Measurements from ENCODE around the gene ATXN8OS.

The ATXN8OS gene

DNA sequence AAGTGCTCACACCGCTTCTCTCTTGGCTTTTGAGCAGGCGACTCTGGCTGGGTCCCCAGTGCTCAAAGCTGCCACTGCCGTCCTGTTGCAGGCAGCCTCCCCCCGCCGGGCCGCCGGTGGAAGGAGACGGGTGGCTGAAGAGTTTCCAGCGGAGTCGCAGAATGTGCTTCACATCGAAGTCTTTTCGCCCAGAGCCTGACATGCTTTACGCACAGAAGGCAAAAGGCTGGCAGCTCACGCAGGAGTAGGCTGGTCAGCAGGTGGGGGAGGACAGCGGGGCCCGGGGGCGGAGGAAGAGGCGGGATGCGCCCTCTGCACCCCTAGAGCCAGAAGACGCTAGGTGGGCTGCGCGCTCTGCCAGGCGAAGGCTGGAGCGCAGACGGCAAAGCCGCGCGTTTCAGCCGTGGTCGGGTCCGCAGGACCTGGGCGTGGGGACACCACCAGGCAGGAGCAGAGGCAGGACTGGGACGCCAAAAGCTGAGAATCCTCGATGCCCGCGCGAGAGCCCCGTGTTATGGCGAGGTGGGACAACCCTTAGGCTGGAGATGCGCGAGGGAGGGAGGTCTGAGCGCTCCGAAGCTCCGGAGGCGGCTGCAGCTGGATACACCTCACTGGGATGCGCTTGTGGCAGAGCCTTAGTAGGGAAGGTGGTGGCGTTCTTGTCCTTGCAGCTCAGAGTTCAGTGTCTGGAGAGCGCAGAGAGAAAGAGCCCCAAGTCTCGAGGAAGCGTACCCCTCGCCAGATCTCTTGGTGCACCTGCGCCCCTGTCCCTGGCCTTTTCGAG, at the start of gene ATXN8OS:
Gene ATXN8OS, plus strand, starts transcription at position 329 of the 784 bp plus-strand sequence.
- peaks cover 20% of the 10 kb centered on the region for H3K27me3 ChIP-seq (ENCODE audit: control insufficient read depth, insufficient read depth, low read length)
- H3K9ac ChIP-seq (ENCODE audit: low read length): no peak within 1 kb of the TSS
- H3K9me3 ChIP-seq (ENCODE audit: control insufficient read depth, low read length): no peaks in the 10 kb centered on the region
- H3K36me3 ChIP-seq (ENCODE audit: control insufficient read depth, insufficient read depth, low read length): no peaks in the 10 kb centered on the region
- H3K4me1 ChIP-seq (ENCODE audit: control insufficient read depth, insufficient read depth, low read length): no peaks in the 10 kb centered on the region
- H3K4me3 ChIP-seq (ENCODE audit: low read length): no peak within 1 kb of the TSS

GRCh38 chr13:70080012-70080411, 27.6 kb upstream of the ATXN8OS start:
- no peaks in the 10 kb centered on the region for H3K27me3 ChIP-seq (ENCODE audit: control insufficient read depth, insufficient read depth, low read length)
- no peak overlapping the region for H3K9ac ChIP-seq (ENCODE audit: low read length)
- no peaks in the 10 kb centered on the region for H3K36me3 ChIP-seq (ENCODE audit: control insufficient read depth, insufficient read depth, low read length)
- H3K9me3 ChIP-seq (ENCODE audit: control insufficient read depth, low read length): no peaks in the 10 kb centered on the region
- no peak overlapping the region for H3K4me3 ChIP-seq (ENCODE audit: low read length)
- H3K4me1 ChIP-seq (ENCODE audit: control insufficient read depth, insufficient read depth, low read length): no peaks in the 10 kb centered on the region

GRCh38 chr13:70087247-70087646, 20.4 kb upstream of the ATXN8OS start:
- no peaks in the 10 kb centered on the region for H3K27me3 ChIP-seq (ENCODE audit: control insufficient read depth, insufficient read depth, low read length)
- no peaks in the 10 kb centered on the region for H3K9me3 ChIP-seq (ENCODE audit: control insufficient read depth, low read length)
- H3K36me3 ChIP-seq (ENCODE audit: control insufficient read depth, insufficient read depth, low read length): no peaks in the 10 kb centered on the region
- no peak overlapping the region for H3K9ac ChIP-seq (ENCODE audit: low read length)
- no peaks in the 10 kb centered on the region for H3K4me1 ChIP-seq (ENCODE audit: control insufficient read depth, insufficient read depth, low read length)
- no peak overlapping the region for H3K4me3 ChIP-seq (ENCODE audit: low read length)

DNA sequence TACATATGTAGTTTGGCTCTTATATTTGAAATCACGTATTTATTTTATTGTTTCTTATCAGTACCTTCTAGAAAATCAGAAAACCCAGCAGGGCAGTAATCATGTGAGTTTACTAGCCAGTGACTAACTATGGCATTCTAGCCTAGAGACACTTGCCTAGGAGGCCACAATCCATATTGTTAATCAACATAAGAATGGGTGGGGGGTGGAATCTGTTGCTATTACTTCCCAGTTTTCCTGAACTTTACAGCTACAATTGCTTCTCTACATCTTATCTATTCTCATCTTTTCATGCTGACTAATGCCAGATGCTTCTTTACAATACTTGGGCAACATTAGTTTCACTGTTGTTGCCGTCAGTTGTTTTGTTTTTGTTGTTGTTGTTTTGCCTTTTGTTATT, 18.7 kb upstream of the ATXN8OS start:
- H3K4me3 ChIP-seq (ENCODE audit: low read length): no peak overlapping the region
- no peaks in the 10 kb centered on the region for H3K9me3 ChIP-seq (ENCODE audit: control insufficient read depth, low read length)
- no peaks in the 10 kb centered on the region for H3K4me1 ChIP-seq (ENCODE audit: control insufficient read depth, insufficient read depth, low read length)
- no peak overlapping the region for H3K9ac ChIP-seq (ENCODE audit: low read length)
- no peaks in the 10 kb centered on the region for H3K27me3 ChIP-seq (ENCODE audit: control insufficient read depth, insufficient read depth, low read length)
- no peaks in the 10 kb centered on the region for H3K36me3 ChIP-seq (ENCODE audit: control insufficient read depth, insufficient read depth, low read length)

- Histone ChIP-seq H3K9ac (ENCODE audit: low read length) (no peak overlapping the region), H3K9me3 (ENCODE audit: control insufficient read depth, low read length) (no peaks in the 10 kb centered on the region), H3K27me3 (ENCODE audit: control insufficient read depth, insufficient read depth, low read length) (no peaks in the 10 kb centered on the region), H3K4me1 (ENCODE audit: control insufficient read depth, insufficient read depth, low read length) (no peaks in the 10 kb centered on the region), H3K4me3 (ENCODE audit: low read length) (no peak overlapping the region), H3K36me3 (ENCODE audit: control insufficient read depth, insufficient read depth, low read length) (no peaks in the 10 kb centered on the region)
Observed at GRCh38 chr13:70090036-70090723, 17.4 kb upstream of the ATXN8OS start.

DNA sequence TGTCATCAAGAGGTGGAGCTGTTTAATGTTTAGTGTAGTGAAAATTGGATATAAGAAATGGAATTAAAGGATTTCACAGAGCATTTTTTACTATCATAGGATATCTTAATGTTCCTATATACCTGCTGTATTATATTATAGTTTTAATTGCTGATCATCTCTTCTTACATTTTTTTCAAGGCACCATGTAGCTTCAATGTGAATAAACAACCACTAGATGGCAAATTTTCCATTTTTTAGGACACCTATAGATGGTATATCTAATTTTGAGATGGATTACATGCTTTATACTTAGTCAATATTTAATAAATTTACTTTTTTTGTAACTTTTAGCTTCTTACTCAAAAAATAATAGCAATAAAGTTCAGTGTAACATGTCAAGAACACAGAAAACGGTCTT, 9.0 kb upstream of the ATXN8OS start:
- Histone ChIP-seq H3K4me3 (ENCODE audit: low read length) (no peak overlapping the region), H3K9me3 (ENCODE audit: control insufficient read depth, low read length) (no peaks in the 10 kb centered on the region), H3K27me3 (ENCODE audit: control insufficient read depth, insufficient read depth, low read length) (no peaks in the 10 kb centered on the region), H3K4me1 (ENCODE audit: control insufficient read depth, insufficient read depth, low read length) (no peaks in the 10 kb centered on the region), H3K9ac (ENCODE audit: low read length) (no peak overlapping the region), H3K36me3 (ENCODE audit: control insufficient read depth, insufficient read depth, low read length) (no peaks in the 10 kb centered on the region)

- no peaks in the 10 kb centered on the region for H3K4me1 ChIP-seq (ENCODE audit: control insufficient read depth, insufficient read depth, low read length)
- H3K4me3 ChIP-seq (ENCODE audit: low read length): no peak overlapping the region
- no peaks in the 10 kb centered on the region for H3K36me3 ChIP-seq (ENCODE audit: control insufficient read depth, insufficient read depth, low read length)
- peaks cover 20% of the 10 kb centered on the region for H3K27me3 ChIP-seq (ENCODE audit: control insufficient read depth, insufficient read depth, low read length)
- H3K9me3 ChIP-seq (ENCODE audit: control insufficient read depth, low read length): no peaks in the 10 kb centered on the region
- H3K9ac ChIP-seq (ENCODE audit: low read length): no peak overlapping the region
Observed at GRCh38 chr13:70104481-70104880, 3.1 kb upstream of the ATXN8OS start.

- no peak overlapping the region for H3K4me3 ChIP-seq (ENCODE audit: low read length)
- H3K27me3 ChIP-seq (ENCODE audit: control insufficient read depth, insufficient read depth, low read length): peaks cover 20% of the 10 kb centered on the region
- no peak overlapping the region for H3K9ac ChIP-seq (ENCODE audit: low read length)
- no peaks in the 10 kb centered on the region for H3K36me3 ChIP-seq (ENCODE audit: control insufficient read depth, insufficient read depth, low read length)
- no peaks in the 10 kb centered on the region for H3K4me1 ChIP-seq (ENCODE audit: control insufficient read depth, insufficient read depth, low read length)
- no peaks in the 10 kb centered on the region for H3K9me3 ChIP-seq (ENCODE audit: control insufficient read depth, low read length)
Observed at GRCh38 chr13:70107125-70107497, 515 bp upstream of the ATXN8OS start.

DNA sequence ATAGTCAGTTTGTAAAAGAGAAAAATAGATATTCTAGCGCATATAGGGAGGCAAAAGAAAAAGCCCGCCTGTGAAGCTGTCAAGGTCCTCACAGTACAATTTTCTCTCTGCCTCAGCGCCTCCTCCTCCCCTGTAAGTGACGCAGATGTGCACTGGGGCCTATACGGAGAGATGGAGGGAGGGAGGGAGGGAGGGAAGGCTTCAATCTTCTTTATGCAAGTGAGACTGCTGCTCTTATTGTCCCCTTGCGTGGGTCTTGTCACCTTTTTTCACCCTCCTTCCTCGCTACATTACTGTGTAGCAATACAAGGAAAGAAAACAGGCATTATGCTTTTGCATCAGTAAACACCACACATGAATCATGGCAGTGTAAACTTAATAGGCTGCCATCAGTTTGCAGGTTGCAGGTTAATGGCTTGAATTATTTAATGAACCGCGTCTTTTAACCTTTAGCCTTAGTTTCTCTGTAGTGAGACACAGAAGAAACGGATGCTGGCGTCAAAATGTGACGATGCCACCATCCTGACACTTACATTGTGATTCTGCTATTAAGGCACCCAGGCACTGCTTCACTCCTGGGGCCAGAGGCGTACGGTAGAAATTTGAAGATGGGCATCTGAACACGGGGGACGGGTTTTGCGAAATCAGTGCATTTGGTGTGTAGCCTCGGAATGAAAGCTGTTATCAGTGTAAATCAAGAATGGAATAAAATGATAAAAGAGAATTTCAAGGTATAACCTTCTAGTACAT, 905 bp downstream of the ATXN8OS start, which contains the start of gene KLHL1:
Gene KLHL1, minus strand, starts transcription at position 97 of the 750 bp plus-strand sequence. CDS start 753 bp downstream, outside the sequence.
- H3K36me3 ChIP-seq (ENCODE audit: control insufficient read depth, insufficient read depth, low read length): no peaks in the 10 kb centered on the region
- no peak within 1 kb of the TSS for H3K4me3 ChIP-seq (ENCODE audit: low read length)
- H3K27me3 ChIP-seq (ENCODE audit: control insufficient read depth, insufficient read depth, low read length): peaks cover 20% of the 10 kb centered on the region
- no peaks in the 10 kb centered on the region for H3K4me1 ChIP-seq (ENCODE audit: control insufficient read depth, insufficient read depth, low read length)
- no peaks in the 10 kb centered on the region for H3K9me3 ChIP-seq (ENCODE audit: control insufficient read depth, low read length)
- H3K9ac ChIP-seq (ENCODE audit: low read length): no peak within 1 kb of the TSS

DNA sequence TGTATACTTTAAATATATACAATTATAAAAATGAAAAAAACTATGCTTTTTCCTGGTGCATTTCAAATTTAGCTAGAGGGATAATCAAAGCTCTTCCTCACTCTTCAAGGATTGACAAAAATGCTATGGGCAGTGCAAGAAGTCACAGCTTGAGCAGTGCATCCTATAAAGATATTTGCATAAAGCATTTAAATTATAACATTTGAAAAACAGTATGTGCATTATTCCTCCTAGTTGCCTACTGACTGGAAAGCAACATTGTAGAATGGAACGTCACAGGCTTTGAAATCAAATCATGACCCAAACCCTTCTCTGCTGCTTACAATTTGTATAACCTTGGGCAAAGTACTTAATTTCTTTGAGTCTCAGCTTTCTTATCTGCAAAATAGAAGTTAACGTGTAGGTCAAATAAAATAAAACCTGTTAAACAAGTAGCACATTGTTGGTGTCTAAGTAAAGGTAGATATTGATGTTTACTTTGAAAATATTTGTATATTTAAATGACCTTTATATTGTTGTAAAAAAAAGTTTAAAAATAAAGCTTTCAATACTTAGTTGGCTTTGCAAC, 9.8 kb downstream of the ATXN8OS start:
- H3K36me3 ChIP-seq (ENCODE audit: control insufficient read depth, insufficient read depth, low read length): no peaks in the 10 kb centered on the region
- H3K4me3 ChIP-seq (ENCODE audit: low read length): no peak overlapping the region
- no peaks in the 10 kb centered on the region for H3K9me3 ChIP-seq (ENCODE audit: control insufficient read depth, low read length)
- H3K27me3 ChIP-seq (ENCODE audit: control insufficient read depth, insufficient read depth, low read length): no peaks in the 10 kb centered on the region
- H3K4me1 ChIP-seq (ENCODE audit: control insufficient read depth, insufficient read depth, low read length): no peaks in the 10 kb centered on the region
- no peak overlapping the region for H3K9ac ChIP-seq (ENCODE audit: low read length)

DNA sequence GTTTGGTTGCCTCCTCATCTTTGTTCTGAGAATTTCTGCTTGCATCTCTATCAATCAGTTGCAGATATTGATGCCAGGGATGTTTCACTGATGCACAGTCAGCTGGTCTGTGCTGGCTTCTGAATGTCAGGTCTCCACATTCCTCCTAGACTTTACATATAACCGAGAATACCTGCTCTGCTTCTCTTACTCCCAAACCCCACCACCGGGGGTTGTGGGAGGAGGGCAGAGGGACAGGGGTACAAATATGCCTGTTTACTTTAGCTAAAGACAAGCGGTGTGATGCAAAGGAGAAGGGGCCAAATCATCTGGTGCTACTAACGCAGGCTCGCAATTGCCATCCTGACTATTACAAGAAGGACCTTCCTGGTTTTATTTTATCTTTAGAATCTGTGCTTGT, 18.1 kb downstream of the ATXN8OS start:
- H3K4me3 ChIP-seq (ENCODE audit: low read length): no peak overlapping the region
- no peaks in the 10 kb centered on the region for H3K4me1 ChIP-seq (ENCODE audit: control insufficient read depth, insufficient read depth, low read length)
- H3K36me3 ChIP-seq (ENCODE audit: control insufficient read depth, insufficient read depth, low read length): no peaks in the 10 kb centered on the region
- no peak overlapping the region for H3K9ac ChIP-seq (ENCODE audit: low read length)
- H3K27me3 ChIP-seq (ENCODE audit: control insufficient read depth, insufficient read depth, low read length): no peaks in the 10 kb centered on the region
- H3K9me3 ChIP-seq (ENCODE audit: control insufficient read depth, low read length): no peaks in the 10 kb centered on the region

GRCh38 chr13:70128098-70128497, 20.5 kb downstream of the ATXN8OS start:
- no peaks in the 10 kb centered on the region for H3K9me3 ChIP-seq (ENCODE audit: control insufficient read depth, low read length)
- no peak overlapping the region for H3K4me3 ChIP-seq (ENCODE audit: low read length)
- no peaks in the 10 kb centered on the region for H3K36me3 ChIP-seq (ENCODE audit: control insufficient read depth, insufficient read depth, low read length)
- no peak overlapping the region for H3K9ac ChIP-seq (ENCODE audit: low read length)
- H3K27me3 ChIP-seq (ENCODE audit: control insufficient read depth, insufficient read depth, low read length): no peaks in the 10 kb centered on the region
- no peaks in the 10 kb centered on the region for H3K4me1 ChIP-seq (ENCODE audit: control insufficient read depth, insufficient read depth, low read length)

All from mucosa of stomach (tissue), 1 donor.